GM13977 (cell line): Measurements from ENCODE around the gene CASP6.

ENCODE experiments used
- DNase-seq: peaks from one replicate; pipeline ENCODE4 v3.0.0; 2012; ENCODE audit warnings: low spot score
- CTCF ChIP-seq: IDR thresholded peaks from 2 replicates; pipeline ENCODE4 v1.5.1; 2012; ENCODE audit warnings: mild to moderate bottlenecking, control low read depth; ENCODE audit not compliant: insufficient read depth; ENCODE audit errors: extremely low read depth, missing control alignments
- in situ Hi-C: fragments of 300-500 bp; cut with MboI; formaldehyde crosslinking; loops from one replicate; pipeline ENCODE4 v1.12.0; 2022; ENCODE audit warnings: low sequenced_read_pairs, low pct_unique_long_range_greater_than_20kb, mixed read lengths, inconsistent platforms; ENCODE audit not compliant: unreplicated experiment

The CASP6 gene

GRCh38 chr4:109703664-109704361 is 568 bp upstream of the CASP6 start:
- no peak for DNase-seq
- in situ Hi-C loops = no loop called here

GRCh38 chr4:109701566-109702410 is 1.5 kb downstream of the CASP6 start:
- in situ Hi-C loops = no loop called here
- no peak for TF ChIP-seq CTCF
- DNase-seq = peak; percentile 29

More at GRCh38 chr4:109703664-109704361, 568 bp upstream of the CASP6 start:
- TF ChIP-seq CTCF = no peak

GRCh38 chr4:109699553-109700225 is 3.6 kb downstream of the CASP6 start:
- no peak for DNase-seq
- TF ChIP-seq CTCF = no peak
- in situ Hi-C loops = loop anchor here (25.0 kb wide), 1 partner anchor 262 kb away; the partner anchor contains the start of gene SEC24B

GRCh38 chr4:109698656-109699055 is 4.6 kb downstream of the CASP6 start:
- no peak for TF ChIP-seq CTCF
- in situ Hi-C loops = loop anchor here (25.0 kb wide), 1 partner anchor 261 kb away; the partner anchor contains the start of gene SEC24B
- no peak for DNase-seq

GRCh38 chr4:109691411-109691920 is 11.8 kb downstream of the CASP6 start:
- DNase-seq = no peak
- in situ Hi-C loops = loop anchor here (25.0 kb wide), 1 partner anchor 254 kb away; the partner anchor contains the start of gene SEC24B
- no peak for TF ChIP-seq CTCF
